GM19240 (cell line): ENCODE results near the gene PIEZO1.
A peak's percentile ranks its signal among the peaks of the same experiment; 100 is the strongest.

Experiments used
- DNase-seq: peaks from one replicate; pipeline ENCODE4 v3.0.0; 2011; ENCODE audit warnings: low spot score; ENCODE audit not compliant: insufficient read length

Gene PIEZO1

GRCh38 chr16:88691924-88692560, 93.0 kb downstream of the PIEZO1 start:
- DNase-seq, result no peak

- no peak for DNase-seq
These were observed 93.7 kb downstream of the PIEZO1 start for GRCh38 chr16:88691129-88691813.

GRCh38 chr16:88690341-88691128, 94.5 kb downstream of the PIEZO1 start:
- no peak for DNase-seq

- DNase-seq, result no peak
These were observed 96.8 kb downstream of the PIEZO1 start for GRCh38 chr16:88688013-88688778.

- DNase-seq, result no peak
These were observed 97.4 kb downstream of the PIEZO1 start for GRCh38 chr16:88687676-88688012.

- DNase-seq, result no peak
These were observed 97.8 kb downstream of the PIEZO1 start for GRCh38 chr16:88687254-88687576.

- peak; percentile 94 for DNase-seq
These were observed 98.4 kb downstream of the PIEZO1 start, which contains the start of gene SNAI3 for GRCh38 chr16:88686439-88687253. TSS of gene SNAI3 (minus strand) at chr16:88686507. CDS start at chr16:88686406, 101 bp downstream.

- DNase-seq, result no peak
These were observed 99.0 kb downstream of the PIEZO1 start for GRCh38 chr16:88686062-88686438.

GRCh38 chr16:88685156-88686061, 99.6 kb downstream of the PIEZO1 start:
- no peak for DNase-seq

- no peak for DNase-seq
These were observed 100.4 kb downstream of the PIEZO1 start for GRCh38 chr16:88684569-88685155.

- peak; percentile 92 for DNase-seq
These were observed 103.1 kb downstream of the PIEZO1 start for GRCh38 chr16:88681709-88682451.

GRCh38 chr16:88681084-88681680, 103.8 kb downstream of the PIEZO1 start:
- DNase-seq, result no peak

- no peak for DNase-seq
These were observed 104.4 kb downstream of the PIEZO1 start for GRCh38 chr16:88680554-88681083.

- DNase-seq, result no peak
These were observed 106.6 kb downstream of the PIEZO1 start for GRCh38 chr16:88678224-88678979.

GRCh38 chr16:88677721-88678120, 107.3 kb downstream of the PIEZO1 start:
- DNase-seq, result no peak

- no peak for DNase-seq
These were observed 108.3 kb downstream of the PIEZO1 start for GRCh38 chr16:88676502-88677242.
